K562 (cell line): ENCODE results near the gene CARMIL3.

Experiments
- ILF3 ChIP-seq: fragments of 450-650 bp; IDR thresholded peaks from 2 replicates; pipeline ENCODE4 v1.6.1; 2018; ENCODE audit warnings: antibody characterized with exemption, mild to moderate bottlenecking, moderate library complexity, borderline replicate concordance
- POLR2A ChIP-seq: fragments of 450-650 bp; conservative IDR thresholded peaks from 2 replicates; pipeline ENCODE4 v1.6.1; 2016
- ZNF583 ChIP-seq: fragments of 250-450 bp; sonication (Bioruptor Pico); IDR thresholded peaks from 2 replicates; pipeline ENCODE4 v1.4.0; 2020

DNA sequence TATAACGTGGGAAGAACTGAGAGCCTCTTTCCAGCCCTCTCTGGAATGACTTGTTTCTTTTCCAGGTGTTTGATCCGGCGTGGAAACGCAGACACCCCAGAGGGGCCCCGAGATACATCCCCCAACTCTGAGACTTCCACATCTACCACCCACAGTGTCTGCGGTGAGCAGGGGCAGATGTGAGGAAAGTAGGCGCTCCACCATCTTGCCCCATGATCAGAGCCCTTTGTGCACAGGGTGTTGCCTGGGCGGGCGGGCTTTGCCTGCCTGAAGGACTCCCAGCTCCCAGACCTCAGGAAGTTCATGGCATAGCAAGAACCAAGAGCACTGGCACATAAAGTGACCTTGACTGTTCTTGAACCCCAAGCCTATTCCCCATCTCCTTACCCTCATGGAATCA lies 2.8 kb downstream of the CARMIL3 start:
- TF ChIP-seq ILF3 (no peak), POLR2A (no peak), ZNF583 (no peak)
